Fibroblast of pulmonary artery (primary cell): ENCODE results near the gene SPAG16.

Source experiments
- DNase-seq: peaks from one replicate; pipeline ENCODE4 v3.0.0-alpha.2; 2010; ENCODE audit warnings: low read depth
- H3K4me3 ChIP-seq: replicated peaks from 2 replicates; pipeline ENCODE4 v1.5.1; 2011; ENCODE audit warnings: low read depth, mild to moderate bottlenecking, control low read depth, low read length, moderate library complexity
- TF ChIP-seq, protein P1 (sequence below): IDR thresholded peaks from 2 replicates; pipeline ENCODE4 v1.5.1; 2011; ENCODE audit warnings: mild to moderate bottlenecking, control low read depth, low read length, inconsistent platforms; ENCODE audit errors: missing control alignments

The SPAG16 gene

DNA sequence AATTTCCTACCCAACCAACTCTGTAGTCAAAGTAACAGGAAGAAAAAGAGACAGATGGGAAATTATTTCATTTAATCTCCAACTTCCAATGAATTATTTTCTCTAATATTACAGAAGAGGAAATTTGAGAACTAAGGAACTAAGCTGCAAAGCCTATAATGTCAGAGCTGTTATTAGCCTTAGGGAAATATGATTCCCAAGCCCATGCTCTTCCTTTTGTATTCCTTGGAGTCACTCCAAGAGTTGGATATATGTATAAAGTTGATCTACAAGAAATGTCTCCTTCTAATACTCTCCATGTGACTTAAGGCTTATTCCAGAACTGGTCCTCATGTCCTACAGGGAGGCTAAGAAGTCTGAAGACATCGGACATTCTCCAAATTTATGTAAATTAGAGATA is 1095.0 kb downstream of the SPAG16 start:
- H3K4me3 ChIP-seq = no peak overlapping the region
- TF ChIP-seq, protein P1, sequence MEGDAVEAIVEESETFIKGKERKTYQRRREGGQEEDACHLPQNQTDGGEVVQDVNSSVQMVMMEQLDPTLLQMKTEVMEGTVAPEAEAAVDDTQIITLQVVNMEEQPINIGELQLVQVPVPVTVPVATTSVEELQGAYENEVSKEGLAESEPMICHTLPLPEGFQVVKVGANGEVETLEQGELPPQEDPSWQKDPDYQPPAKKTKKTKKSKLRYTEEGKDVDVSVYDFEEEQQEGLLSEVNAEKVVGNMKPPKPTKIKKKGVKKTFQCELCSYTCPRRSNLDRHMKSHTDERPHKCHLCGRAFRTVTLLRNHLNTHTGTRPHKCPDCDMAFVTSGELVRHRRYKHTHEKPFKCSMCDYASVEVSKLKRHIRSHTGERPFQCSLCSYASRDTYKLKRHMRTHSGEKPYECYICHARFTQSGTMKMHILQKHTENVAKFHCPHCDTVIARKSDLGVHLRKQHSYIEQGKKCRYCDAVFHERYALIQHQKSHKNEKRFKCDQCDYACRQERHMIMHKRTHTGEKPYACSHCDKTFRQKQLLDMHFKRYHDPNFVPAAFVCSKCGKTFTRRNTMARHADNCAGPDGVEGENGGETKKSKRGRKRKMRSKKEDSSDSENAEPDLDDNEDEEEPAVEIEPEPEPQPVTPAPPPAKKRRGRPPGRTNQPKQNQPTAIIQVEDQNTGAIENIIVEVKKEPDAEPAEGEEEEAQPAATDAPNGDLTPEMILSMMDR = no peak
- DNase-seq = no peak

DNA sequence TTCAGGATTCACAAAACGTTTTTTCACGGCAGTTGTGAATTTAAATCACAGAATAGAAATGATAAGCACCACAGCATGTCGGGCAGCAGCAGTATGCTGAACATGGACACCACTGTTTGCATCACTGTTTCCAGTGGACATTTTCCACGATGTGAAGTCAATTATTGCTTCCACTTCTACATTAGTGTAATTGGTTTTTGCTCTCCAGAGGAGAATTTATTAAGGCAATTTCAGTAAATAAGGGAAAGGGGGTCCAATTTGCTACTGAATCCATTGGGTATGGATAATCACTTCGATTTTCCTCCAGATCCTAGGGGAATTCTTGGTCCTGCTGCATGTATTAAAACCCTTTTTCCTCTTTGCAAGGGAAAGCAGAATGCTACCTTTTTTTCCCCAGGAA is 1096.4 kb downstream of the SPAG16 start:
- TF ChIP-seq, protein P1 = no peak
- no peak for DNase-seq
- H3K4me3 ChIP-seq = no peak overlapping the region

DNA sequence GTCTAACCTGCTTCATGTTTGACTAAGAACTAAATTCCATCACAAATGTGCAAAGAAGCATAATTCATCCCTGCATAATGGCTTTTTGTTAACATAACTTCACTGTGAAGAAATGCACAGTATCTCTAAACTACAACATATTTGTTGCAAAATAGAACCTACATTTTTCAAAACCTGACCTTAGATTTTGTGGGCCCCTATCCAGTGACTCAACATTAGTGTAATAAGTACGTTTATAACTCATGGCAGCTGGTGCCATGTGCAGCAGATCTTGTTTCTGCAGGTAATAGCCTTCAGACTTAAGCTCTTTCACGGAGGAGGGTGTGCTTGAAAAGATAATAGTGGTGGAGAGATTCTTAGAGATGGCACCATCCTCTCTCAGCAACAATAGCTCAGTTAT is 1098.0 kb downstream of the SPAG16 start:
- TF ChIP-seq, protein P1 = no peak
- no peak overlapping the region for H3K4me3 ChIP-seq
- DNase-seq = no peak

DNA sequence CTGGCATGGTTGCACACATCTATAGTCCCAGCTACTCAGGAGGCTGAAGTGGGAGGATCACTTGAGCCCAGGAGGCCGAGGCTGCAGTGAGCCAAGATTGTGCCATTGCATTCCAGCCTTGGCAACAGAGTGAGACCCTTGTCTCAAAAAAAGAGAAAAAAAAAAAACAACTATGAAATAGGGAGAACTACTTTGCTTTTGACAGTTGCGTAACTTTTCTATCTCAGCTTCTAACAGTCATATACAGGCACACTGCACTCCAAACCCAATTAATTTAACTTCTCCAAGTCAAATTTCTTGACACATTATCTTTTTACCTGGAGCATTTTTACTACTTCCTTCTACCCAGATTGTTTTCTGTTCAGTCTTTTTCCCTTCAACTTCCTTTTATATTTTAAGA is 1102.5 kb downstream of the SPAG16 start:
- H3K4me3 ChIP-seq = no peak overlapping the region
- TF ChIP-seq, protein P1 = no peak
- no peak for DNase-seq

DNA sequence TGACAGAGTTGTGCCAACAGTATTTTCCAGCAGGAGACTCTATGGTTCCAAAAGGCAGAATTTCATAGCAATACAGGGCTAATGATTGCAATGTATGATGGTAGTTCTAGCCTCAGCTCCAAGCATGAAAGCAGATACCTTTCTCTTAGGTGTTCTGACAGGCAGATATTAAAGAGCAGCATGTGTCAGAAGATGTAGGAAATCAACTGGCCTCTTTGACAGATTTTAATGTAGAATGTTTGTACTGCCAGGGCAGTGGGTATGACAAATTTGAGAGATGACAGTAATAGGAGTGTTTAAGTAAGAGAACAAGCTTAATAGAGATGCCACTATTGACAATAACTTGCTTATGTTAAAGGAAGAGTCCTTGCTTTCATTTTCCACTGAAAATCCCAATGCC is 1105.1 kb downstream of the SPAG16 start:
- TF ChIP-seq, protein P1 = no peak
- H3K4me3 ChIP-seq = no peak overlapping the region
- no peak for DNase-seq

DNA sequence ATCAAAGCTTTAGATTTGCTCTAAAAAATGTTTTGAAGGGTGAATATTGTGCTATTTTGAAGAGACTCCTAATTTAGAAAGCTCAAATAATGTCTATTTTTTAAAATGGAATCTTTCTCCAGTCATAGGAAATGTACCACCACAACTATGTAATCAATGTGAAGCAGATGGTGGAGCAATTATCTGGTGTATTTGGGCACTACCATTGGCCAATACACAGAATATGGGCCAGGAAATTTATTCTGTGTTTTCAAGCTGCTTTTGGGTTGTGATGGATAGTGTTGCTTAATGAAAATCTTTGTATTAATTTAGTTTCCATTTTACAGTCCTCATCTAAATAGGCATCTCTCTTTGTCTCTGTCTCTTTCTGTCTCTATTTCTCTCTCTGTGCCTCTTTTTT is 1109.5 kb downstream of the SPAG16 start:
- no peak overlapping the region for H3K4me3 ChIP-seq
- no peak for DNase-seq
- TF ChIP-seq, protein P1 = no peak

DNA sequence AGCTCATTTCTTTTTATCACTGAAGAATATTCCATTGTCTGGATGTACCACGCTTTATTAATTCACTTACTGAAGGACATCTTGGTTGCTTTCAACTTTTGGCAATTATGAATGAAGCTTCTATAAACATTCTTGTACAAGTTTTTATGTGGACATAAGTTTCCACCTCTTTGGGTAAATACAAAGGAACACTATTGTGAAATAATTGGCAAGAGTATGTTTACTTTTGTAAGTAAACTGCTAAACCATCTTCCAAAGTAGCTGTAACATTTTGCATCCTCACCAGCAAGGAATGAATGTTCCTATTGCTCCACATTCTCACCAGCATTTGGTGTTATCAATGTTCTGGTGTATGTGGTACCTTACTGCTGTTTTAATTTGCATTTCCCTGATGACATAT is 1110.8 kb downstream of the SPAG16 start:
- no peak for DNase-seq

More for the DNA sequence above, 1110.8 kb downstream of the SPAG16 start:
- no peak overlapping the region for H3K4me3 ChIP-seq
- TF ChIP-seq, protein P1 = no peak
